OCI-LY1 (cell line): ENCODE measurements around the gene CLDN3.

Experiments
- H2AFZ ChIP-seq: fragments of 200-600 bp; sonication (generic), shearing (Covaris generic); 2 replicates; pipeline ENCODE4 v1.6.0; 2014; ENCODE audit warnings: antibody characterized with exemption, mild to moderate bottlenecking, low read length
- H3F3A ChIP-seq: fragments of 200-600 bp; sonication (generic), shearing (Covaris generic); 2 replicates; pipeline ENCODE4 v1.6.0; 2014; ENCODE audit warnings: mild to moderate bottlenecking, antibody characterized with exemption, low read length, moderate library complexity; ENCODE audit not compliant: insufficient read depth
- H3K27ac ChIP-seq: fragments of 200-600 bp; sonication (generic); 2 replicates; pipeline ENCODE4 v1.5.1; 2014; ENCODE audit warnings: low read length, mixed run types, mild to moderate bottlenecking, low read depth; ENCODE audit not compliant: poor library complexity, severe bottlenecking
- H3K27me3 ChIP-seq: fragments of 200-600 bp; sonication (generic); 2 replicates; pipeline ENCODE4 v1.6.0; 2014; ENCODE audit warnings: antibody characterized with exemption, mild to moderate bottlenecking, low read length, moderate library complexity; ENCODE audit not compliant: insufficient read depth
- H3K36me3 ChIP-seq: fragments of 200-600 bp; sonication (generic); 2 replicates; pipeline ENCODE4 v1.6.1; 2014; ENCODE audit warnings: mild to moderate bottlenecking, antibody characterized with exemption, low read length, moderate library complexity, mixed read lengths; ENCODE audit not compliant: insufficient read depth
- H3K4me1 ChIP-seq: fragments of 200-600 bp; sonication (generic); 2 replicates; pipeline ENCODE4 v1.5.1; 2014; ENCODE audit warnings: mild to moderate bottlenecking, low read length, moderate library complexity; ENCODE audit not compliant: insufficient read depth, severe bottlenecking
- H3K4me2 ChIP-seq: fragments of 200-600 bp; sonication (generic), shearing (Covaris generic); 2 replicates; pipeline ENCODE4 v1.6.1; 2014; ENCODE audit warnings: low read length
- H3K4me3 ChIP-seq: fragments of 200-600 bp; sonication (generic); 2 replicates; pipeline ENCODE4 v1.5.1; 2014; ENCODE audit warnings: low read length, low read depth, mild to moderate bottlenecking, mixed read lengths; ENCODE audit not compliant: poor library complexity, severe bottlenecking
- H3K79me2 ChIP-seq: fragments of 200-600 bp; shearing (Covaris generic); 2 replicates; pipeline ENCODE4 v1.6.1; 2016; ENCODE audit warnings: mixed run types, low read length, mixed read lengths; ENCODE audit not compliant: insufficient read depth
- H3K9ac ChIP-seq: fragments of 200-600 bp; sonication (generic), shearing (Covaris generic); 2 replicates; pipeline ENCODE4 v1.6.1; 2014; ENCODE audit warnings: mild to moderate bottlenecking, low read length, mixed read lengths
- H3K9me2 ChIP-seq: fragments of 200-600 bp; sonication (generic), shearing (Covaris generic); 2 replicates; pipeline ENCODE4 v1.6.1; 2014; ENCODE audit warnings: low read depth, mild to moderate bottlenecking, low read length, mixed read lengths
- H3K9me3 ChIP-seq: fragments of 200-600 bp; shearing (Covaris generic); 2 replicates; pipeline ENCODE4 v1.6.1; 2014; ENCODE audit warnings: low read length, mixed read lengths
- H4K20me1 ChIP-seq: fragments of 200-600 bp; sonication (generic), shearing (Covaris generic); 2 replicates; pipeline ENCODE4 v1.6.0; 2016; ENCODE audit warnings: mild to moderate bottlenecking, low read length; ENCODE audit not compliant: insufficient read depth
- EZH2 ChIP-seq: fragments of 200-600 bp; sonication (generic), shearing (Covaris generic); IDR thresholded peaks from 2 replicates; pipeline ENCODE4 v1.8.0; 2017; ENCODE audit warnings: borderline replicate concordance, mixed run types, mild to moderate bottlenecking, antibody characterized with exemption, low read length, moderate library complexity, mixed read lengths
- TF ChIP-seq, protein P1 (sequence below): fragments of 200-600 bp; sonication (generic), shearing (Covaris generic); IDR thresholded peaks from 2 replicates; pipeline ENCODE4 v1.5.1; 2017; ENCODE audit warnings: mild to moderate bottlenecking, antibody characterized with exemption, low read length, moderate library complexity, mixed read lengths

The CLDN3 gene

DNA sequence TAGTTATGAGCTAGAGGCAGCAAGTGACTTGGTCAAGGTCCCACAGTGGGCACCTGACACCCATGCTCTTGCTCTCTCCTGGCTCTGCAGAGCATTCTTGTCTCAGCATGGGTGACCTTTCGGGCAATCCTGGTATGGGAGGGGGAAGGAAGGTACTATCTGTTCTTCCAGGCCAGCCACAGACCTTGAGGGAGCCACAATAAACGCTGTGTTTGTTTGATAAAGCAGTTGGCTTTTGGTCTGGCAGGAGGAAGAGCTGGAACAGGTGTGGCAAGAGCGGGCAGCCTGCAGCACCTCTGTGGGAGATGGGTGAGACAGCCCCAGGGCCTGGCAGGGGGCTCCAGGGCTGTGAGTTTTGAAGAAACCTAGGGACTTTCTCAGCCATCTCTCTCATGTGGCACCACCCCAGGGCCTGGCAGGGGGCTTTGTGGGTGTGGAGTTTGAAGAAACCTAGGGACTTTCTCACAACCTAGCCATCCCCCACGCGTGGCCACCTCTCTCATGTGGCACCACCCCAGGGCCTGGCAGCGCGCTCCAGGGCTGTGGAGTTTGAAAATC lies 11.4 kb downstream of the CLDN3 start:
- Histone ChIP-seq H3K4me2 (no peak overlapping the region), H4K20me1 (no peaks in the 10 kb centered on the region), H3K4me1 (no peaks in the 10 kb centered on the region), H2AFZ (no peak overlapping the region), H3K9ac (no peak overlapping the region), H3K4me3 (no peak overlapping the region), H3K27ac (no peak overlapping the region), H3K79me2 (no peaks in the 10 kb centered on the region), H3F3A (no peaks in the 10 kb centered on the region), H3K9me2 (no peaks in the 10 kb centered on the region), H3K9me3 (no peaks in the 10 kb centered on the region), H3K36me3 (no peaks in the 10 kb centered on the region), H3K27me3 (peaks cover 6% of the 10 kb centered on the region; the same call in 1 of the 2 replicates)
- TF ChIP-seq EZH2 = no peak
- TF ChIP-seq, protein P1, sequence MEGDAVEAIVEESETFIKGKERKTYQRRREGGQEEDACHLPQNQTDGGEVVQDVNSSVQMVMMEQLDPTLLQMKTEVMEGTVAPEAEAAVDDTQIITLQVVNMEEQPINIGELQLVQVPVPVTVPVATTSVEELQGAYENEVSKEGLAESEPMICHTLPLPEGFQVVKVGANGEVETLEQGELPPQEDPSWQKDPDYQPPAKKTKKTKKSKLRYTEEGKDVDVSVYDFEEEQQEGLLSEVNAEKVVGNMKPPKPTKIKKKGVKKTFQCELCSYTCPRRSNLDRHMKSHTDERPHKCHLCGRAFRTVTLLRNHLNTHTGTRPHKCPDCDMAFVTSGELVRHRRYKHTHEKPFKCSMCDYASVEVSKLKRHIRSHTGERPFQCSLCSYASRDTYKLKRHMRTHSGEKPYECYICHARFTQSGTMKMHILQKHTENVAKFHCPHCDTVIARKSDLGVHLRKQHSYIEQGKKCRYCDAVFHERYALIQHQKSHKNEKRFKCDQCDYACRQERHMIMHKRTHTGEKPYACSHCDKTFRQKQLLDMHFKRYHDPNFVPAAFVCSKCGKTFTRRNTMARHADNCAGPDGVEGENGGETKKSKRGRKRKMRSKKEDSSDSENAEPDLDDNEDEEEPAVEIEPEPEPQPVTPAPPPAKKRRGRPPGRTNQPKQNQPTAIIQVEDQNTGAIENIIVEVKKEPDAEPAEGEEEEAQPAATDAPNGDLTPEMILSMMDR = no peak

DNA sequence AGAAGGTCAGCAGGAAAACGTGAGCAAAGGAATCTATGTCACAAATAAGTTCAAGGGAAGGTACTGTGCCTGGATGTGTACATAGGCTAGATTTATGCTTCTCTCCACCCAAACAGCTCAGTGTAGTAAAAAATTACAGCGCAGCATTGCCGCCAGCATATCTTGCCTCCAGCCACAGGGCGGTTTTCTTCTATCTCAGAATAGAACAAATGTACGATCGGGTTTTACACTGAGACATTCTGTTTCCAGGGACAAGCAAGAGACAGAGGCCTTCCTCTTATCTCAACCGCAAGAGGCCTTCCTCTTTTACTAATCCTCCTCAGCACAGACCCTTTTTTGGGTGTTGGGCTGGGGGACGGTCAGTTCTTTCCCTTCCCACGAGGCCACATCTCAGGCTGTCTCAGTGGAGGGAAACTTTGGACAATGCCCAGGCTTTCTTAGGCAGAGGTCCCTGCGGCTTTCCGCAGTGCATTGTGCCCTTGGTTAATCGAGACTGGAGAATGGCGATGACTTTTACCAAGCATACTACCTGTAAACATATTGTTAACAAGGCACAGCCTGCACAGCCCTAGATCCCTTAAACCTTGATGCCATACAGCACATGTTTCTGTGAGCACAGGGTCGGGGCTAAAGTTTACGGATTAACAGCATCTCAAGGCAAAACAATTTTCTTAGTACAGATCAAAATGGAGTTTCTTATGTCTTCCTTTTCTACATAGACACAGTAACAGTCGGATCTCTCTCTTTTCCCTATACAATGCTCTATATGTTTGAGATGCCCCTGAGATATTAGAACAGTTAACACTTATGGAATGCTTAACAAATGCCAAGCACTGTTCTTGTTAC lies 19.9 kb downstream of the CLDN3 start:
- Histone ChIP-seq H3K4me3 (no peak overlapping the region), H3K4me1 (no peaks in the 10 kb centered on the region), H4K20me1 (no peaks in the 10 kb centered on the region), H3K36me3 (no peaks in the 10 kb centered on the region), H3K79me2 (no peaks in the 10 kb centered on the region), H3F3A (no peaks in the 10 kb centered on the region), H3K4me2 (no peak overlapping the region), H3K9me2 (no peaks in the 10 kb centered on the region), H3K27me3 (no peaks in the 10 kb centered on the region), H3K27ac (no peak overlapping the region), H3K9ac (no peak overlapping the region), H3K9me3 (no peaks in the 10 kb centered on the region; the same call in 1 of the 2 replicates), H2AFZ (no peak overlapping the region)
- TF ChIP-seq, protein P1 = no peak
- no peak for TF ChIP-seq EZH2

DNA sequence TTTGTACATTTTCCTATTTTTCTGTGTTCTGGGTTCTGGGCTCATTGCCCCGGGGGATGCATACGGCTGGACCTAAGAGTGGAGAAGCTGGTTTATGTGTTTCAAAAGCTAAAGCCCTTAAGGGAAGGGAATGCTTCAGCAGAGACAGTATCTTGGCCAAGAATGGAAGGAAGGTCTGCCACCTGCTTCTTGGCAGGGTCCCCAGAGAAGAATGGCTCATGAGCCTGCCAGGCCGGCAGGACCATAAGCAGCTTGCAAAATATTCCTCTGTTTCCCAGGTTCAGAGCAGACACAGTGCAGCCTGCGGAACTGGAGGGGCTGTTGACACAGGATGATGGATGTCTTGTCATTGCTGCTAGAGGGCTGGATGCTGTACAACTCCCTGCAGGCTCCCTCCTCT lies 23.7 kb downstream of the CLDN3 start:
- H3K4me1 ChIP-seq = peaks cover 11% of the 10 kb centered on the region
- H3K79me2 ChIP-seq = no peaks in the 10 kb centered on the region
- H3K9me3 ChIP-seq = no peaks in the 10 kb centered on the region; the same call in 1 of the 2 replicates
- H3K36me3 ChIP-seq = no peaks in the 10 kb centered on the region
- H3K27ac ChIP-seq = no peak overlapping the region
- no peaks in the 10 kb centered on the region for H3F3A ChIP-seq
- no peak overlapping the region for H3K4me3 ChIP-seq
- no peak overlapping the region for H2AFZ ChIP-seq
- H3K9ac ChIP-seq = no peak overlapping the region
- TF ChIP-seq, protein P1 = no peak
- no peak for TF ChIP-seq EZH2
- H3K9me2 ChIP-seq = no peaks in the 10 kb centered on the region
- no peaks in the 10 kb centered on the region for H3K27me3 ChIP-seq
- no peaks in the 10 kb centered on the region for H4K20me1 ChIP-seq
- H3K4me2 ChIP-seq = no peak overlapping the region
